Measurements from ENCODE around the gene ELK4. TPM values are rescaled to one million over a fixed set of nuclear protein-coding genes. Genes with fewer than 3 reads are reported as not detected.

The ELK4 gene
- total RNA-seq, 1 experiment from 2014 or later, result 39.0 TPM

- TF ChIP-seq NFYB (CRISPR knock-in tag; conservative IDR thresholded peaks at IDR 0.05; ENCODE audit: low read depth) (no peak), ZBTB43 (CRISPR knock-in tag; IDR thresholded peaks at IDR 0.05) (no peak), USF2 (CRISPR knock-in tag; IDR thresholded peaks at IDR 0.05) (no peak), CREB1 (CRISPR knock-in tag; IDR thresholded peaks at IDR 0.05) (no peak)
Observed at GRCh38 chr1:205632669-205633169, 908 bp upstream of the ELK4 start (continued).

GRCh38 chr1:205631010-205631767 is 622 bp downstream of the ELK4 start:
- CTCF ChIA-PET, result interaction anchor here (0.8 to 3.1 kb wide), 17 partner anchors 14 to 346 kb away, joined by 3 to 76 read pairs (median 5); no protein-coding TSS in a partner anchor
- peaks cover 28% of the 10 kb centered on the region for H3K4me1 Mint-ChIP-seq
- H3K27ac Mint-ChIP-seq, result peak overlapping the region; percentile 100
- no peaks in the 10 kb centered on the region for H3K9me3 Mint-ChIP-seq
- H3K36me3 Mint-ChIP-seq, result no peaks in the 10 kb centered on the region
- POLR2A ChIA-PET, result interaction anchor here (1.1 to 1.2 kb wide), 4 partner anchors 26 to 130 kb away, joined by 3 to 6 read pairs (median 4); no protein-coding TSS in a partner anchor
- peak; percentile 81 for DNase-seq (ENCODE audit: low spot score)
- peak overlapping the region; percentile 96 for H3K4me3 Mint-ChIP-seq
- peak; percentile 75 for ATAC-seq
- H3K27me3 Mint-ChIP-seq (ENCODE audit: low read depth), result no peaks in the 10 kb centered on the region
- TF ChIP-seq ESRRA (CRISPR knock-in tag; IDR thresholded peaks at IDR 0.05; ENCODE audit: borderline replicate concordance), result no peak; the same call in 1 of the 2 replicates
- TF ChIP-seq FOXP4 (CRISPR knock-in tag; IDR thresholded peaks at IDR 0.05), result no peak; the same call in none of the 2 replicates
- TF ChIP-seq JUN (CRISPR knock-in tag; IDR thresholded peaks at IDR 0.05), result no peak
- TF ChIP-seq MAX (CRISPR knock-in tag; IDR thresholded peaks at IDR 0.05), result peak; percentile 84
- TF ChIP-seq ATF1 (CRISPR knock-in tag; IDR thresholded peaks at IDR 0.05), result no peak
- peak; percentile 29; the same call in 1 of the 2 replicates for TF ChIP-seq ZNF416 (CRISPR knock-in tag; IDR thresholded peaks at IDR 0.05)
- peak; percentile 49; the same call in 1 of the 2 replicates for TF ChIP-seq TEAD1 (CRISPR knock-in tag; IDR thresholded peaks at IDR 0.05)
- no peak for TF ChIP-seq ZNF512 (CRISPR knock-in tag; IDR thresholded peaks at IDR 0.05; ENCODE audit: borderline replicate concordance)
- TF ChIP-seq ZNF232 (CRISPR knock-in tag; IDR thresholded peaks at IDR 0.05), result no peak
- TF ChIP-seq ATF2 (CRISPR knock-in tag; IDR thresholded peaks at IDR 0.05; ENCODE audit: borderline replicate concordance, low read depth), result no peak
- no peak for TF ChIP-seq FOXJ3 (CRISPR knock-in tag; IDR thresholded peaks at IDR 0.05; ENCODE audit: borderline replicate concordance)
- no peak for TF ChIP-seq TP53 (CRISPR knock-in tag; IDR thresholded peaks at IDR 0.05)
- TF ChIP-seq NFYB (CRISPR knock-in tag; conservative IDR thresholded peaks at IDR 0.05; ENCODE audit: low read depth), result peak; percentile 18; the same call in 1 of the 2 replicates
- TF ChIP-seq ZNF423 (CRISPR knock-in tag; IDR thresholded peaks at IDR 0.05), result peak; percentile 15; the same call in 1 of the 2 replicates
- no peak for TF ChIP-seq ZBTB21 (CRISPR knock-in tag; IDR thresholded peaks at IDR 0.05; ENCODE audit: borderline replicate concordance)
- TF ChIP-seq RELA (CRISPR knock-in tag; IDR thresholded peaks at IDR 0.05; ENCODE audit: borderline replicate concordance), result no peak
- peak; percentile 63 for TF ChIP-seq FOXK1 (CRISPR knock-in tag; IDR thresholded peaks at IDR 0.05)
- no peak for TF ChIP-seq ZNF219 (CRISPR knock-in tag; IDR thresholded peaks at IDR 0.05; ENCODE audit: borderline replicate concordance)
- TF ChIP-seq GABPB1 (CRISPR knock-in tag; IDR thresholded peaks at IDR 0.05), result peak; percentile 62; the same call in 1 of the 2 replicates
- TF ChIP-seq SMAD3 (CRISPR knock-in tag; IDR thresholded peaks at IDR 0.05; ENCODE audit: borderline replicate concordance), result peak; percentile 78; the same call in 1 of the 2 replicates
- 0 out of 2 replicates have a peak, but pooled peaks have one; percentile 35 for TF ChIP-seq ZNF281 (CRISPR knock-in tag; IDR thresholded peaks at IDR 0.05)

Data from WTC11 (cell line).